Astrocyte of the cerebellum (primary cell): ENCODE measurements around the gene WDR20.

Experiments used
- DNase-seq: peaks from one replicate; pipeline ENCODE4 v3.0.0-alpha.2; 2011; ENCODE audit warnings: low read depth
- H3K4me3 ChIP-seq: 2 replicates; pipeline ENCODE4 v1.5.1; 2011; ENCODE audit warnings: mild to moderate bottlenecking, low read depth, low read length, moderate library complexity
- in situ Hi-C: cut with HindIII; loops from 2 replicates; pipeline ENCODE4 v1.10.0; 2017; ENCODE audit warnings: low sequenced_read_pairs
- TF ChIP-seq, protein P1 (sequence below): IDR thresholded peaks from 2 replicates; pipeline ENCODE4 v1.5.1; 2012; ENCODE audit warnings: low read length, low read depth, moderate library complexity, mild to moderate bottlenecking; ENCODE audit errors: missing control alignments

WDR20 gene

DNA sequence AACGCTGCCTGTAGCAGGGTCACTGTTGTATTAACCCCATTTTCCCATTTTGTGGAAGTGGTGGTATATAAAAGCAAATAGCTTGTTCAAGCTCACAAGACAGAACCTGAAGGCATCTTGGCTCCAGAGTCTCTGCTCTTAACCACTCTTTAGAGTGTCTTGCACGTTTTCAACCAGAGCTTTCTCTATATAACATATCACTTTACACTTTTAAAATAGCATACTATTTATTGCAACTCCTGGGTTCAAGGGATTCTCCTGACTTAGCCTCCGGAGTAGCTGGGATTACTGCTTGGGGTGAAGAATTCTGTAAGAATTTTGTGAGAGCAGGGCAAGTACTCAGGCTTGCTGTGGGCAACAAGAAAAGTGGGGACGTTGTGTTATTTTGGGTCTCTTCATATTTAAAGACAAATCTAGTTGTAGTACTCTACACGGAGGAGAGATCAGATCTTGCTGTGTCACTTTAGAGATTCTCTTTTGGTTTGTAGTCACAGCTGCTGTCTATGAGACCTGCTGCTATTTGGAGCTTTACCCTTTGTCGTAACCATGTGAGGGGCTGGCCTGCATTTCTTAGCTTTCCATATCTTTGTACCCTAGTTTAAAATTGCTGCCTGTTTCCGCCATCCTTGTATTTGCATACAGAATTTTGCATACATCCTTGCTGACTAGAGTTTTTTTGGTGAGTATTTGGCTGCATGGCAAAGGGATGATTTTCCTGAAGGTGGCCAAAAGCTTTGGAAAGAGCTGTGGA, 40.7 kb downstream of the WDR20 start:
- DNase-seq: no peak
- TF ChIP-seq, protein P1, sequence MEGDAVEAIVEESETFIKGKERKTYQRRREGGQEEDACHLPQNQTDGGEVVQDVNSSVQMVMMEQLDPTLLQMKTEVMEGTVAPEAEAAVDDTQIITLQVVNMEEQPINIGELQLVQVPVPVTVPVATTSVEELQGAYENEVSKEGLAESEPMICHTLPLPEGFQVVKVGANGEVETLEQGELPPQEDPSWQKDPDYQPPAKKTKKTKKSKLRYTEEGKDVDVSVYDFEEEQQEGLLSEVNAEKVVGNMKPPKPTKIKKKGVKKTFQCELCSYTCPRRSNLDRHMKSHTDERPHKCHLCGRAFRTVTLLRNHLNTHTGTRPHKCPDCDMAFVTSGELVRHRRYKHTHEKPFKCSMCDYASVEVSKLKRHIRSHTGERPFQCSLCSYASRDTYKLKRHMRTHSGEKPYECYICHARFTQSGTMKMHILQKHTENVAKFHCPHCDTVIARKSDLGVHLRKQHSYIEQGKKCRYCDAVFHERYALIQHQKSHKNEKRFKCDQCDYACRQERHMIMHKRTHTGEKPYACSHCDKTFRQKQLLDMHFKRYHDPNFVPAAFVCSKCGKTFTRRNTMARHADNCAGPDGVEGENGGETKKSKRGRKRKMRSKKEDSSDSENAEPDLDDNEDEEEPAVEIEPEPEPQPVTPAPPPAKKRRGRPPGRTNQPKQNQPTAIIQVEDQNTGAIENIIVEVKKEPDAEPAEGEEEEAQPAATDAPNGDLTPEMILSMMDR: no peak
- in situ Hi-C loops: no loop called here
- H3K4me3 ChIP-seq: no peak overlapping the region

- H3K4me3 ChIP-seq: no peak overlapping the region
- TF ChIP-seq, protein P1: no peak
- DNase-seq: no peak
- in situ Hi-C loops: no loop called here
Measured at GRCh38 chr14:102181187-102181586, 41.5 kb downstream of the WDR20 start.

DNA sequence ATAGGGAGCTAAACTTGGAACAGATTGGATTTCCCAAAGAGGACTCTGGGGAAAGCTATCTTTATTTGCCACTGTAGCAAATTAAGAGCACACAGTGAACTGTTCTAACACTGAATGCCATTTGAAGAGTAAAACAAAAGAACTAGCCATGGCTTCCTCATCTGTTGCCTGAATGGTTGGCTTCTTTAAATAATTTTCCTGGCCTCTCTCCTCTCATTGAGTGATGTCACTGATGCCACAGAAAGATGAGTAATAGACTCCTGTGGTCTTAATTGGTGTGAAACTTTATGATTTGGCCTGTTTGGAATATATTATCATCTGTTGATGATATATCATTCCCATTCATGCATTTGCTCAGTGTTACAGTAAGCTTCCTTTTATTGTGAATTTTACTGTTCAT, 42.5 kb downstream of the WDR20 start:
- TF ChIP-seq, protein P1: no peak
- peak; percentile 62 for DNase-seq
- no peak overlapping the region for H3K4me3 ChIP-seq
- in situ Hi-C loops: no loop called here

GRCh38 chr14:102182936-102183619, 43.4 kb downstream of the WDR20 start:
- in situ Hi-C loops: no loop called here
- TF ChIP-seq, protein P1: no peak
- DNase-seq: no peak
- H3K4me3 ChIP-seq: no peak overlapping the region

GRCh38 chr14:102183886-102184285, 44.2 kb downstream of the WDR20 start:
- no peak overlapping the region for H3K4me3 ChIP-seq
- in situ Hi-C loops: no loop called here
- no peak for DNase-seq
- TF ChIP-seq, protein P1: no peak

DNA sequence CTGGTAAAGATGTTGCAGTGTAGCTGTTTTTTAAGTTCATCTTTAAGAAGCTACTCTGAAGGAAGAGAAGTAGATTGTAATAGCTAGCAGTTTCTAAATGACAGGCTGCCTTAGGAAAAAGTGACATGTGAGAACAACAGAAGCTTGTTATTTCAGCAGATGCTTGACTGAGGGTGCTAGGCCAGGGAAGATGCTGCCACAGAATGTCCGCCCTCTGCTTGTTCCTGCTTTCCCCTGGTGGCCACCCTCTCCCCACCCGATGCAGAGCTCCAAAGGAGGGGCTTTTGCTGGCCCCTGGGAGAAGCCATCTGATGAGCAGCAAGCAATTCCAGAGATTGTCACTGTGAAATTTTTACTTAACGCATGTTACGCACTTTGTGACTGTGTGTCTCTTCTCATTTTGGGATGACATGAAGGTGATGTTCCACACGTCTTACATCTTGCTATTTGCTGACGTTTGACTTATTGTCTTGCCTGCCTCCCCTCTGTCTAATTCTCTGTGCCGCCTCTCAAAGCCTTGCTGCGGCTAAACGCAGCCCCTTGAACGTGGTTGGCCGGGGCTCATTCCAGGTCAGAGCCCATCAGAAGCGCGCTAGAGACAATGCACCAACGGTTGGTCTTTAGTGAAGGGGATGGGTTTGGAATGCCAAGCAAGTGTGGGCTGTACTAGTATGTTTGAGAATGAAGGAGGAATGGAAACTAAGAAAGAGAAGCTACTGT, 44.8 kb downstream of the WDR20 start:
- no peak for DNase-seq
- TF ChIP-seq, protein P1: no peak
- H3K4me3 ChIP-seq: no peak overlapping the region
- in situ Hi-C loops: no loop called here
